Nephron (organoid): ENCODE data around the gene SH2D5.

Source experiments
- H3K27ac Mint-ChIP-seq, 3 experiments: 2 replicates each; pipeline ENCODE4 v1.8.0; 2020; ENCODE audit warnings: mixed read lengths in 3 of 3, mild to moderate bottlenecking in 2 of 3, moderate library complexity in 1 of 3
- H3K27me3 Mint-ChIP-seq: 2 replicates; pipeline ENCODE4 v1.8.0; 2021; ENCODE audit warnings: low read depth, mild to moderate bottlenecking, moderate library complexity, mixed read lengths
- H3K36me3 Mint-ChIP-seq: 2 replicates; pipeline ENCODE4 v1.8.0; 2020; ENCODE audit warnings: low read depth, mixed read lengths
- H3K4me1 Mint-ChIP-seq: 2 replicates; pipeline ENCODE4 v1.8.0; 2020; ENCODE audit warnings: mixed read lengths
- H3K4me3 Mint-ChIP-seq, 3 experiments: 2 replicates each; pipeline ENCODE4 v1.8.0; 2020; ENCODE audit warnings: mild to moderate bottlenecking in 3 of 3, mixed read lengths in 3 of 3, moderate library complexity in 2 of 3
- H3K9me3 Mint-ChIP-seq: 2 replicates; pipeline ENCODE4 v1.8.0; 2020; ENCODE audit warnings: mixed read lengths
- CTCF ChIP-seq, 3 experiments: fragments of 200-600 bp; sonication (generic); IDR thresholded peaks; one replicate each; pipeline ENCODE4 v1.5.0; 2021; ENCODE audit warnings: antibody characterized with exemption in 3 of 3; ENCODE audit not compliant: unreplicated experiment in 3 of 3

SH2D5 gene

GRCh38 chr1:20672265-20672632 is 60.3 kb downstream of the SH2D5 start:
- no peak for TF ChIP-seq CTCF (IDR thresholded peaks at IDR 0.05; ENCODE audit: unreplicated experiment in 3 of 3)
- H3K27ac Mint-ChIP-seq, result no peak overlapping the region
- H3K4me1 Mint-ChIP-seq, result no peaks in the 10 kb centered on the region
- H3K36me3 Mint-ChIP-seq, result no peaks in the 10 kb centered on the region
- H3K4me3 Mint-ChIP-seq, result no peak overlapping the region
- H3K9me3 Mint-ChIP-seq, result no peaks in the 10 kb centered on the region
- peaks cover 3% of the 10 kb centered on the region for H3K27me3 Mint-ChIP-seq

GRCh38 chr1:20670936-20671335 is 61.6 kb downstream of the SH2D5 start:
- Mint-ChIP-seq H3K27ac (no peak overlapping the region), H3K4me1 (no peaks in the 10 kb centered on the region), H3K27me3 (no peaks in the 10 kb centered on the region), H3K36me3 (no peaks in the 10 kb centered on the region), H3K9me3 (no peaks in the 10 kb centered on the region), H3K4me3 (no peak overlapping the region)
- no peak for TF ChIP-seq CTCF (IDR thresholded peaks at IDR 0.05; ENCODE audit: unreplicated experiment in 3 of 3)
